D721Med (cell line): Measurements from ENCODE around the gene SMTN.
A peak's percentile ranks its signal among the peaks of the same experiment; 100 is the strongest.
"Not testable (repeated sequence)": the region's sequence is repeated elsewhere in the genome, so short reads cannot be mapped to it uniquely, and the experiment has no call there.

Source experiments
- DNase-seq: peaks from one replicate; pipeline ENCODE4 v3.0.0; 2011; ENCODE audit warnings: low spot score; ENCODE audit not compliant: insufficient read length
- FAIRE-seq: peaks from 2 replicates; lab custom pipeline; 2011; peaks lifted over from hg19 to GRCh38; lab: Jason Lieb, UNC
- TF ChIP-seq, protein P1 (sequence below): IDR thresholded peaks from 2 replicates; pipeline ENCODE4 v1.5.1; 2012; ENCODE audit warnings: mild to moderate bottlenecking, control low read depth; ENCODE audit not compliant: insufficient read depth; ENCODE audit errors: missing control alignments

Gene SMTN

GRCh38 chr22:31093086-31093850 lies 12.2 kb downstream of the SMTN start:
- FAIRE-seq (no peak), DNase-seq (peak; percentile 6)
- TF ChIP-seq, protein P1, sequence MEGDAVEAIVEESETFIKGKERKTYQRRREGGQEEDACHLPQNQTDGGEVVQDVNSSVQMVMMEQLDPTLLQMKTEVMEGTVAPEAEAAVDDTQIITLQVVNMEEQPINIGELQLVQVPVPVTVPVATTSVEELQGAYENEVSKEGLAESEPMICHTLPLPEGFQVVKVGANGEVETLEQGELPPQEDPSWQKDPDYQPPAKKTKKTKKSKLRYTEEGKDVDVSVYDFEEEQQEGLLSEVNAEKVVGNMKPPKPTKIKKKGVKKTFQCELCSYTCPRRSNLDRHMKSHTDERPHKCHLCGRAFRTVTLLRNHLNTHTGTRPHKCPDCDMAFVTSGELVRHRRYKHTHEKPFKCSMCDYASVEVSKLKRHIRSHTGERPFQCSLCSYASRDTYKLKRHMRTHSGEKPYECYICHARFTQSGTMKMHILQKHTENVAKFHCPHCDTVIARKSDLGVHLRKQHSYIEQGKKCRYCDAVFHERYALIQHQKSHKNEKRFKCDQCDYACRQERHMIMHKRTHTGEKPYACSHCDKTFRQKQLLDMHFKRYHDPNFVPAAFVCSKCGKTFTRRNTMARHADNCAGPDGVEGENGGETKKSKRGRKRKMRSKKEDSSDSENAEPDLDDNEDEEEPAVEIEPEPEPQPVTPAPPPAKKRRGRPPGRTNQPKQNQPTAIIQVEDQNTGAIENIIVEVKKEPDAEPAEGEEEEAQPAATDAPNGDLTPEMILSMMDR = no peak

- peak; percentile 5 for DNase-seq
- no peak for FAIRE-seq
- TF ChIP-seq, protein P1 = no peak
Observed at GRCh38 chr22:31094021-31094551, 13.0 kb downstream of the SMTN start.

DNA sequence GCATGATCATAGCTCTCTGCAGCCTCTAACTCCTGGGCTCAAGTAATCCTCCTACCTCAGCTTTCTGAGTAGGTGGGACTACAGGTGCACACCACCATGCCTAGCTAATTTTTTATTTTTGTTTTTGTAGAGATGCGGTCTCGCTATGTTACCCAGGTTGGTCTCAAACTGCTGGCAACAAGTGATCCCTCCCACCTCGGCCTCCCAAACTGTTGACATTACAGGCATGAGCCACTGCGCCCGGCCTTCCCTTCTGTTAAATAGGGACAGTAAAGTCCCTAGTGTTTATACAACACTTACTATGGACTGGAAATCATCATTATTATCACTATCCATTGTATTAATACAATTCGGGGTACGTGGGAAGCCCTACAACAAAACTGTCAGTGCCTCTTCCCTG lies 13.6 kb downstream of the SMTN start:
- FAIRE-seq (no peak), DNase-seq (peak; percentile 7)
- TF ChIP-seq, protein P1 = no peak

- FAIRE-seq = no peak
- peak; percentile 6 for DNase-seq
- TF ChIP-seq, protein P1 = no peak
Observed at GRCh38 chr22:31095637-31096249, 14.6 kb downstream of the SMTN start.

- DNase-seq (peak; percentile 6), FAIRE-seq (no peak)
- TF ChIP-seq, protein P1 = no peak
Observed at GRCh38 chr22:31096657-31097279, 15.7 kb downstream of the SMTN start.

DNA sequence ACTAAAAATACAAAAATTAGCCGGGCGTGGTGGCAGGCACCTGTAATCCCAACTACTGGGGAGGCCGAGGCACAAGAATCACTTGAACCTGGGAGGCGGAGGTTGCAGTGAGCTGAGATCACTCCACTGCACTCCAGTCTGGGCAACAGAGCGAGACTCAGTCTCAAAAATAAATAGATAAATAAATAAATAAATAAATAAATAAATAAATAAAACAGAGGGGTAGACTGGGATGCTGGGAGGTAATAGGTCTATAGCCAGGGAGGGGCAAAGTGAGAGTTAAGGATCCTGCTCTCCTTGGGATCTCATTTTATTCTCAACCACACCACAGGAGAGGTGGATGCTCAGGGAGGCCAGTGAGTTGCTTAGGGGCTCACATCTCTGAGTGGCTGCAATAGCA lies 16.4 kb downstream of the SMTN start:
- not testable (repeated sequence) for FAIRE-seq, DNase-seq

DNA sequence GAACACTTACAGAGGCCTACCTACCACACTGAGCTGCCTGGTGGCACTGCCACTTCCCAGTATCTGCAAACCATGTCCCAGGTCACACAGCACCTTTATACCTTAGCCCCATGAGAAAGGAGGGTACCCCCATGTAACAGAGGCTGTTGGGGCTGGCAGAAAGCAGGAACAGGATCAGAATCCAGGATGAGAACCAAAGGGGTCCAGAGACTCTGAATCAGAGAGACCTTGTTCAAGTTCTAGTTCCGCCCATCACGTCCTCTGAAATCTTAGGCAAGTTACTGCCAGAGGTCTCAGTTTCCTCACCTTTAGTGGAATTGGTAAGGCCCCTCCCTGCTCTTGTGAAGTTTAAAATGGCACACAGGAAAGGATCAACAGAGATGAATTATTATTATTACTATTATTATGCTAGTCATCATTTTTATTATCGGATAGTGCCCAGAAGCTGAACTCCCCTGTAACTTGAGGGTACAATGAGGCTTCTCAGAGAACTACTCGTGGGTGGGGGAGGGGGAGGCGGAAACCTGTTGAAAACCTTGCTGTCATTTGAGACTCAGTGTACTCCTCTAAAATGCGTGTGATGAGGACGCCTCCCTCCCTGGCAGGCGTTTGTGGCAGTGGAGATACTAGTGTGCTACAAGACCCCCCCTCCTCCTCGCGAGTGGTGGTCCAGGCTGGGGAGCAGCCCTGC lies 17.0 kb downstream of the SMTN start:
- TF ChIP-seq, protein P1 = no peak
- no peak for FAIRE-seq
- DNase-seq = no peak
